ENCODE data around the gene RNASE12.
"Not testable (repeated sequence)": the region's sequence is repeated elsewhere in the genome, so short reads cannot be mapped to it uniquely, and the experiment has no call there.

RNASE12 gene, protein sequence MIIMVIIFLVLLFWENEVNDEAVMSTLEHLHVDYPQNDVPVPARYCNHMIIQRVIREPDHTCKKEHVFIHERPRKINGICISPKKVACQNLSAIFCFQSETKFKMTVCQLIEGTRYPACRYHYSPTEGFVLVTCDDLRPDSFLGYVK

DNA sequence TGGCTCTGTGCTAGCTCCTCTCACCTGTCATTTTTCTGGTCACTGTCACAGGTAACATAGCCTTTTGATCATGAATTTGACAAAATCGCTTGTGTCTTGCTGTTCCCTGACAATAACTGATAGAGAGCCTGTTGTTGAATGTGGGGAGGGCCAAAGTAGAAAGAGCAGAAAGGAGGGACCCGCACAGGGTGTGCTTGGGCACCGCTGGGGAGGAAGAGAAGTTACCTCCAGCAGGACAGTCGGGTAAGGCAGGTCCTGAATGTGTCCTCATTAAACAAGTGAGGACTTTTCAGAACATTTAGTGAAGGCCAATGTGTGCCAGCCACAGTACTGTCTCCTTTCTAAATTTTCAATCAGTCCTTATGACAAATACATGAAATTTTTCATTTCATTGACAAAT lies at the start of gene RNASE12:
RNASE12 (minus strand) TSS at position 142 of the 400 bp plus-strand sequence. CDS start 653 bp downstream, outside the sequence.
- DNase-seq (ENCODE audit: low spot score), result no peak

DNA sequence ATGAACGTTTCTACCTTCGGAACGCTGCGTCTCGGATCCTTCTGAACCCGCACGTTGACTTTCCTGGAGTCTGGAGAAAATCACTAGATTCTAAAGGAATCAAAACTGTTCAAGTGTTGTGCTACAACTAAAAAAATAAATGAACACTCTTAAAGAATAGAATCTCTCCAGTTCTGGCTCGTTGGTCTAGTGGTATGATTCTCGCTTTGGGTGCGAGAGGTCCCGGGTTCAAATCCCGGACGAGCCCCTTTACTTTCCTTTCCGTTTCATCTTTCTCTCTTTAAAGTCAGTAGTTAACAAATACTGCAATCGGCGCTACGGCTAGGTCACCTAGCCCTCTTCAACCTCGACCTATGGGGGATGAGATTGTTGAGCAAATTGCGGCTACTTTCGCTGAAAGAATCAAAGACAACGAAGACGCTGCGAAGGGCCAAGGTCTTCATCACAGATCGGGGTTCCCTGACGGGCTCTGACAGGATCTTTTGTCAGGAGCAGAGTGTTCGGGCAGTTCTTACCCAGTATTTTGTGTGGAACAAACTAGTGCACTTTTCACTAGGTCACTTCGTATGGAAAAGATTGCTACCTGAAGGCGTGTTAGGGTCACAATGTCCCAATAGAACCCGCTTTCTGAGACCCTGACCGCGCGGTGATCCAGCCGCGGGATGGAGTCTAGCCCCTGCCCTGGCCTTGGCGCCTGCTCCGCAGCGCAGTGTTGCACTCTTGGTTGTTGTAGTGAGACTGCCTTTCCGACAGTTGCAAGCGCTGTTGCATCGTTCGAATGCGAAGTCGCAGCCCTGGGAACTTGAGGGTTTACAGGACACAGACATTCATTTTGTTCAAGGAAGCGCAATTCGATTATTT lies 41.9 kb upstream of the RNASE12 start:
- peak; percentile 72 for DNase-seq (ENCODE audit: low spot score)

- DNase-seq (ENCODE audit: low spot score), result no peak
These were observed 41.3 kb upstream of the RNASE12 start for GRCh38 chr14:20632448-20632830.

DNA sequence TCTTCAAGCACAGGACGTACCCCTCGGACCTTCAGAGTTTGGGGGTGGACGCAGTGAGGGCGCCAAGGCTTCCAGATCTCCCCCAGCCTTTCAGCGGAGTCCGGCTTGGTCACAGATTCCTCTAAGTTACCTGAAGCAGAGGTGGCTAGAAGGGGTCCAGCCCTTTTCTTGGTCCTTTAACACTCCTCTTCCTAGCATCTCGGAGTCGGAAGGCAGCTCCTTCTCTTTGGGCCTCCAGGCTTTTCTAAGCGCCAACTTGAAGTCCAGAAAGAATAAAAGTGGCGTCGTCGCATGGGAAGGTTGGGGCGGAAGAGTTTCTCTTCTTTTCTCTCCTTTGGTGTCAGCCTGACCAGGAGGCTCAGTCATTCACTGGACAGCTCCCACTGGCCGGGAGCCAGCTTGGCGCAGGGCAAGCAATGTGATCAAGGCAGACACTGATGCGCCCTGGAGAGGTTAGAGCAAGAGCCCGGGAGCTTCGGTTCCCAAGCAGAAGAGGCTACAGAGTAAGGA lies 40.8 kb upstream of the RNASE12 start:
- DNase-seq (ENCODE audit: low spot score), result peak; percentile 70

DNA sequence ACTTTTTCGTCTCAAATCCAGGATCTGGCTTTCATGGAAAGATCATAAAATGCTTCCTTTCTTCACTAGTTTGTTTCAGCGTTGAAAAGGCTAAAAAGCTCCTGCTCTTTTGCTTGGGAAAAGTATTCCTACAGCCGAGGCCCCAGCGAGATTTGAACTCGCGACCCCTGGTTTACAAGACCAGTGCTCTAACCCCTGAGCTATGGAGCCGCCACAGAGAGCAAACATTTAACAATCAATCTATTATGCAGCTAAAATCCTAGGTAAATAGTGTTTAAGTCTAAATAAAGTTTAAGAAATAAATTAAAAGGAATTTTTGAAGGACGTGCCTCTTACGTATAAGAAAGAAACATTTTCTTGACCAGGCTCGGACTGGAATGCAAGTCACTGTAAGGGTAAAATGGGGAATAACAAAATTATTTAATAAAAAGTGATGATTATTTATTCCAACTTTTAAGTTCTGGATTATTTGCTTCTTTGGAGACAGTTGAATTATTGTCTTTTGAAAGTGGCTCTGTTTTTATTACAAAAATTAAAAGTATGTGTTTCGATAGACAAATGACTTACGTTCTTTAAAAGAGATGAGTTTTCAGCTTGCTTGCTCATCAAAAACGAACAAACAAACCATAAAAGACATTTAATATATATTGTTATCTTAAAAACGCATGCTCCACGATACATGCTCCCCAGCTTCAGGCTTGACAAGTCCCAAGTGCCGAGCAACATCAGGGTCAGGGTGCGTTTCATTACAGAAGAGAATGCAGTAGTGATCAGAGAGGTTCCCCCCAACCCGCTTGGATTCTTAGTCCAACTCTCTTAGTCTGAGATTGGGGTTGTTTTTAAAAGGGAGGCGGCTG lies 40.1 kb upstream of the RNASE12 start:
- DNase-seq (ENCODE audit: low spot score), result peak; percentile 31

GRCh38 chr14:20630340-20631022 lies 39.3 kb upstream of the RNASE12 start:
- no peak for DNase-seq (ENCODE audit: low spot score)

GRCh38 chr14:20628063-20628854 lies 37.1 kb upstream of the RNASE12 start:
- DNase-seq (ENCODE audit: low spot score), result no peak

DNA sequence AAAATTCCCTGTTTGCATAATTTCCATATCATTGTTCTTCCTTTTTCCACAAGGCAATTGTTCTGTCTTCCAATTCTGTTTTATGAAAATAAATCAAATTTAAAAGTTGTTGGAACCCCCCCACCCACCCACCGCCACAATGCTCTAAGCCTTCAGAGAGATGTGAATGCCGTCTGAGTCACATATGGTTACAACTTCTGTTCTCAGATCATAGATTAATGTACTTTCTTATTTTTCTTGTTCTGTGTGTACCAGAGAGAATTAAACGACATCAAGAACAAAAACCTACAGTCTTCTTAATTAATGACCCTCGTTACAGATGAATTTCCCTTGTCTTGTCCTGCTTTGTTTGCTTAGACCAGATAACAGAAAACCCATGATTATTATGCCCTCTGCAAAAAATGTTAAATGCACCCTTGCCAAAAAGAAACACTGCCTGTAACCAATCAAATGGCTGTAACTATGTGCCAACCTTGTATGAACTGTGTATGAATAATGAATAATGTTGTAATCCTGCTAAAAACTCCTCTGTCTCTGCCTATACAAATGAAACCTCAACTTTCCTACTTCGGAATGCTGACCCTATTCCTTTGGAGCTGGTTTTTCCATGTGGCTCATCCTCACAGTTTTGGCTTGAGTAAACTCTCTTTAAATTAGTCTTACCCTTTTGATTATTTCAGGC lies 36.3 kb upstream of the RNASE12 start:
- DNase-seq (ENCODE audit: low spot score), result no peak

- DNase-seq (ENCODE audit: low spot score), result no peak
These were observed 35.1 kb upstream of the RNASE12 start for GRCh38 chr14:20626274-20626673.

- DNase-seq (ENCODE audit: low spot score), result peak; percentile 71
These were observed 33.4 kb upstream of the RNASE12 start for GRCh38 chr14:20624495-20625070.

DNA sequence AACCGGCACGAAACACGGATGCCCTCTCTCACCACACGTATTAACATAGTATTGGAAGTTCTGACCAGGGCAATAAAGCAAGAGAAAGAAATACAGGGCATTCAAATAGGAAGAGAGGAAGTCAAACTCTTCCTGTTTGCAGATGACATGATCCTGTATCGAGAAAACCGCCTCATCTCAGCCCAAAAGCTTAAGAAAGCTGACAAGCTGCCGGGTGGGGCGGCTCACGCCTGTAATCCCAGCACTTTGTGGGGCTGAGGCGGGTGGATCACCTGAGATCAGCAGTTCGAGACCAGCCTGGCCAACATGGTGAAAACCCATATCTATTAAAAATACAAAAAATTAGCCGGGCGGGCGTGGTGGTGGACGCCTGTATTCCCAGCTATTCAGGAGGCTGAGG lies 32.6 kb upstream of the RNASE12 start:
- DNase-seq (ENCODE audit: low spot score), result no peak

DNA sequence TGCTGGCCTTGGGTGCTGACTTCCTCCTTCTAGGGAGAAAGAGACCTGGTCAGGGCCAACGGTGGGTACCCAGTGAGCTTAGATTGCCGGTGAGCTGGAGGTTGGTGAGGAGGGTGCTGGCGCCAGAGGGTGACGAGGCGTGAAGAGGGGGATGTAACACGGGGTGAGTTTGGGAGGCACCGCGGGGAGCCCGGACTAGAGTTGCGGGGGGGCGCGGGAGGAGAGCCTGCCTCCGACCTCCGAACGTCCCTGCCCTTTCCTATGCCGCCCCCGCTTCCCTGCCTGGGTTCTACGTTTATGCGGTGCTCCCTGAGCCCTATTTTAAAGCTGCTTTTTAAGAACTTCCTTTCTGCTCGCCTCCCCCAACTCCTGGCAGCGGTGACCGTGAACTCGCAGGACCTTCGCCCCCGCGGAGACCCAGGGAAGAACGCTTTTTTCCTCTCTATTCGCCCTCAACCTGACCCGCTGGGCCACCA lies 31.7 kb upstream of the RNASE12 start:
- no peak for DNase-seq (ENCODE audit: low spot score)

- no peak for DNase-seq (ENCODE audit: low spot score)
These were observed 29.8 kb upstream of the RNASE12 start for GRCh38 chr14:20620798-20621478.

DNA sequence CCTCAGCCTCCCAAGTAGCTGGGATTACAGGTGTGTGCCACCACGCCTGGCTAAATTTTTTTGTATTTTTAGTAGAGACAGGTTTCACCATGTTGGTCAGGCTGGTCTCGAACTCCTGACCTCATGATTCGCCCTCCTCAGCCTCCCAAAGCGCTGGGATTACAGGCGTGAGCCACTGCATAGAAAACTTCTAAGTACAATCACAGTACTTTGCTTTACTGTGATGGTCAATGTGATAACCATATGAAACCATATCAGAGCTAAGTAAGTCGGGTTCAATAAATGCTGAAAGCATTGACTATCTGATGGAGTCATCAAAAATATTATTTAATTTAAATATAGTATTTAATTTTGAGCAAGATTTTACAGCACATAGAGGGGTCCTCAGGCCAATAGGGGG lies 28.5 kb upstream of the RNASE12 start:
- DNase-seq (ENCODE audit: low spot score), result not testable (repeated sequence)

DNA sequence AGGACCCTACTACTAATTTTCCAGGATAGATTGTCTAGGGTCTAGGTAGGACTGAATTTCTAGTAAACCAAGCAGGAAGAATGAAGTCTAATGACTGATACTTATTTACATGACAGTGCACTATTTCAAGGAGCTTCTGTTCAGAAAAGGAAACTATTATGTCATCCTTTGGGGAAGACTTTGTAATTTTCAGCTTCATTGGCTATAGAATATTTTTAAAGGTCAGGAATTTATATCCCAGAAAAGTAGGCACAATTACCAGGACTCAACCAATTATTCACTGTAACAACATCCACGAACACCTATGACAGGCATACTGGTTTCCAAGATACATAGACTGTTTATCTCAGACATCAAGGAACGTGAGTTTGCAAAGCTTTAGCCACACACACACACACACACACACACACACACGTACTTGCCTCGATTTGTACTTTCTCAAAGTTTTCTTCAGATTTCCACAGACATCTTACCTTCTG lies 27.1 kb upstream of the RNASE12 start:
- DNase-seq (ENCODE audit: low spot score), result no peak

GRCh38 chr14:20617138-20618003 lies 26.2 kb upstream of the RNASE12 start:
- no peak for DNase-seq (ENCODE audit: low spot score)

DNA sequence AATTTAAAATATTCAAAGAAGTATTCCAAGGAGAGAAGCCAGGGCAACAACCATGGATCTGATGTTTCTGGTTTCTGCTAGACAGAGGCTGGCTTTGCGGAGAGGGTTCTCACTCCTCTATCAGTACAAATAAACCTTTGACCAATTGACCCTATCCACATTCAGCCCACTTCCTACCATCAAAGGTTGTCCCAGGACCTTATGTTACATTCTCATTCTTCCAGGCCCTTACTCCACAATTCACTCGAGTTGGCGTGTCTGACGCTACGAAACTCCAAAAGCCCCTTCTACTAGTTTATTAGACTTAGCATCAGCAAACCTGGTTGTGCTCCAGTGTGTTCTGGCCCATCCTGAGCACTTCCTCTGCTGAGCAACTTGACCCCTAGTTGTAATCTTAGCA lies 24.8 kb upstream of the RNASE12 start:
- no peak for DNase-seq (ENCODE audit: low spot score)
